K562 (cell line): ENCODE measurements around the gene VTA1.

Experiments
- CTCF ChIP-seq, 3 experiments: IDR thresholded peaks in 2 of 3; conservative IDR thresholded peaks in 1 of 3; 2 replicates each; pipeline ENCODE4 v1.5.1; 2011 to 2012; ENCODE audit warnings: low read length in 3 of 3, mild to moderate bottlenecking in 3 of 3, control low read depth in 2 of 3, improper control_type of control experiment in 1 of 3, inconsistent platforms in 1 of 3, low read depth in 1 of 3, mixed read lengths in 1 of 3, moderate library complexity in 1 of 3; ENCODE audit not compliant: insufficient read depth in 2 of 3
- GABPB1 ChIP-seq: sonication (generic); formaldehyde crosslinking; IDR thresholded peaks from 2 replicates; pipeline ENCODE4 v1.8.0; 2022; ENCODE audit warnings: mild to moderate bottlenecking, missing genetic modification reagents
- HMG20B ChIP-seq: fragments of 250-450 bp; sonication (Bioruptor Pico); IDR thresholded peaks from 2 replicates; pipeline ENCODE4 v1.5.0; 2021; ENCODE audit warnings: mild to moderate bottlenecking
- MTA3 ChIP-seq: fragments of 450-650 bp; formaldehyde crosslinking; IDR thresholded peaks from 2 replicates; pipeline ENCODE4 v1.6.1; 2017; ENCODE audit warnings: mild to moderate bottlenecking, borderline replicate concordance
- NFATC3 ChIP-seq: fragments of 450-650 bp; IDR thresholded peaks from 2 replicates; pipeline ENCODE4 v1.6.1; 2017; ENCODE audit warnings: mild to moderate bottlenecking
- THAP7 ChIP-seq: fragments of 250-450 bp; sonication (Bioruptor Pico); IDR thresholded peaks from 2 replicates; pipeline ENCODE4 v1.5.0; 2021
- YY1 ChIP-seq, 3 experiments: IDR thresholded peaks; 2 replicates each; pipeline ENCODE4 v1.6.1; 2011; ENCODE audit warnings: low read length in 2 of 3, mild to moderate bottlenecking in 2 of 3, moderate library complexity in 2 of 3, borderline replicate concordance in 1 of 3, control low read depth in 1 of 3, low read depth in 1 of 3; ENCODE audit not compliant: insufficient read depth in 3 of 3, insufficient replicate concordance in 2 of 3, control insufficient read depth in 1 of 3, insufficient read length in 1 of 3; ENCODE audit errors: extremely low read depth in 1 of 3
- ZNF232 ChIP-seq: sonication (generic); formaldehyde crosslinking; IDR thresholded peaks from 2 replicates; pipeline ENCODE4 v1.8.0; 2022; ENCODE audit warnings: mild to moderate bottlenecking, missing genetic modification reagents

- TF ChIP-seq ZNF232 (CRISPR knock-in tag) (no peak), HMG20B (CRISPR knock-in tag) (no peak), NFATC3 (no peak), YY1 (IDR thresholded peaks at IDR 0.05; ENCODE audit: borderline replicate concordance in 1 of 3, control insufficient read depth in 1 of 3, extremely low read depth in 1 of 3, insufficient read depth in 3 of 3, insufficient read length in 1 of 3, insufficient replicate concordance in 2 of 3, low read depth in 1 of 3, low read length in 2 of 3) (no peak), GABPB1 (CRISPR knock-in tag) (no peak), THAP7 (no peak), CTCF (IDR thresholded peaks at IDR 0.05 in 2 of 3, conservative IDR thresholded peaks at IDR 0.05 in 1 of 3; ENCODE audit: insufficient read depth in 2 of 3, low read depth in 1 of 3, low read length in 3 of 3) (no peak), MTA3 (no peak)
These were observed 18.2 kb downstream of the VTA1 start for GRCh38 chr6:142165227-142165626.
